Right atrium auricular region (tissue), 2 donors: ENCODE measurements around the gene JAKMIP1. TPM values are rescaled to one million over a fixed set of nuclear protein-coding genes. Genes with fewer than 3 reads are reported as not detected.

Experiments
- DNase-seq: peaks from one replicate; pipeline ENCODE4 v3.0.0-alpha.2; 2019; ENCODE audit warnings: low spot score
- H3K27ac ChIP-seq, 2 donors: fragments of 200-600 bp; sonication (generic); 1 replicate in 1 of 2; 2 replicates in 1 of 2; pipeline ENCODE4 v1.5.1; 2016 to 2019
- H3K27me3 ChIP-seq, 2 donors: fragments of 200-600 bp; sonication (generic); one replicate each; pipeline versions ENCODE4 v1.5.1 to v1.6.0; 2017 to 2019
- H3K36me3 ChIP-seq: fragments of 200-600 bp; sonication (generic); one replicate; pipeline ENCODE4 v1.5.1; 2016
- H3K4me1 ChIP-seq, 2 donors: fragments of 200-600 bp; sonication (generic); one replicate each; pipeline versions ENCODE4 v1.5.1 to v1.6.0; 2017 to 2019
- H3K4me3 ChIP-seq, 2 donors: fragments of 200-600 bp; sonication (generic); 1 replicate in 1 of 2; 2 replicates in 1 of 2; pipeline ENCODE4 v1.5.1; 2017 to 2019; ENCODE audit warnings: mild to moderate bottlenecking in 1 of 2, moderate library complexity in 1 of 2
- H3K9me3 ChIP-seq, 2 donors: fragments of 200-600 bp; sonication (generic); one replicate each; pipeline ENCODE4 v1.5.1; 2019
- CTCF ChIP-seq, 2 donors: fragments of 200-600 bp; sonication (generic); IDR thresholded peaks; one replicate each; pipeline ENCODE4 v1.5.1; 2019; ENCODE audit warnings: antibody characterized with exemption in 2 of 2
- total RNA-seq, 2 donors: library from RNA; depleted of rRNA; stranded (reverse); fragments of >200 nt; gene quantifications; one replicate each; pipeline ENCODE4 v1.1.0, GENCODE V29; 2016

Gene JAKMIP1
- total RNA-seq, 2 donors from 2014 or later: 0.30 to 0.59 TPM

GRCh38 chr4:6160536-6160935 is 39.8 kb downstream of the JAKMIP1 start:
- Histone ChIP-seq H3K36me3 (no peaks in the 10 kb centered on the region), H3K4me1 (no peaks in the 10 kb centered on the region), H3K4me3 (no peak overlapping the region), H3K27ac (no peak overlapping the region), H3K9me3 (peaks cover 0 to 10% of the 10 kb centered on the region in 2 donors), H3K27me3 (no peaks in the 10 kb centered on the region)
- TF ChIP-seq CTCF (IDR thresholded peaks at IDR 0.05): no peak
- DNase-seq: no peak

GRCh38 chr4:6157926-6158325 is 42.4 kb downstream of the JAKMIP1 start:
- no peaks in the 10 kb centered on the region for H3K9me3 ChIP-seq
- no peak for TF ChIP-seq CTCF (IDR thresholded peaks at IDR 0.05)
- H3K27me3 ChIP-seq: no peaks in the 10 kb centered on the region

GRCh38 chr4:6155996-6156750 is 44.2 kb downstream of the JAKMIP1 start:
- Histone ChIP-seq H3K27ac (no peak overlapping the region), H3K27me3 (no peaks in the 10 kb centered on the region), H3K4me1 (no peaks in the 10 kb centered on the region), H3K4me3 (no peak overlapping the region), H3K36me3 (no peaks in the 10 kb centered on the region), H3K9me3 (no peaks in the 10 kb centered on the region)
- no peak for TF ChIP-seq CTCF (IDR thresholded peaks at IDR 0.05)
- DNase-seq: no peak

More at GRCh38 chr4:6157926-6158325, 42.4 kb downstream of the JAKMIP1 start:
- Histone ChIP-seq H3K36me3 (no peaks in the 10 kb centered on the region), H3K27ac (no peak overlapping the region), H3K4me3 (no peak overlapping the region), H3K4me1 (no peaks in the 10 kb centered on the region)
- no peak for DNase-seq

GRCh38 chr4:6154875-6155274 is 45.5 kb downstream of the JAKMIP1 start:
- Histone ChIP-seq H3K36me3 (no peaks in the 10 kb centered on the region), H3K9me3 (no peaks in the 10 kb centered on the region), H3K27ac (no peak overlapping the region), H3K27me3 (no peaks in the 10 kb centered on the region), H3K4me1 (no peaks in the 10 kb centered on the region), H3K4me3 (no peak overlapping the region)
- DNase-seq: no peak
- TF ChIP-seq CTCF (IDR thresholded peaks at IDR 0.05): no peak

GRCh38 chr4:6153874-6154273 is 46.5 kb downstream of the JAKMIP1 start:
- no peak for TF ChIP-seq CTCF (IDR thresholded peaks at IDR 0.05)
- Histone ChIP-seq H3K9me3 (no peaks in the 10 kb centered on the region), H3K4me1 (no peaks in the 10 kb centered on the region), H3K36me3 (no peaks in the 10 kb centered on the region), H3K27me3 (no peaks in the 10 kb centered on the region), H3K27ac (no peak overlapping the region), H3K4me3 (no peak overlapping the region)
- no peak for DNase-seq
